Measurements from ENCODE around the gene FGD4.
A peak's percentile ranks its signal among the peaks of the same experiment; 100 is the strongest.

The FGD4 gene

GRCh38 chr12:32362892-32363291, 36.5 kb upstream of the FGD4 start:
- TF ChIP-seq RAD21 (IDR thresholded peaks at IDR 0.05; ENCODE audit: low read depth) (no peak), FOXM1 (IDR thresholded peaks at IDR 0.05; ENCODE audit: borderline replicate concordance, low read depth) (no peak), EGR1 (IDR thresholded peaks at IDR 0.05) (no peak), YY1 (IDR thresholded peaks at IDR 0.05; ENCODE audit: low read depth) (no peak), EP300 (IDR thresholded peaks at IDR 0.05; ENCODE audit: borderline replicate concordance) (no peak), TCF12 (IDR thresholded peaks at IDR 0.05; ENCODE audit: low read depth) (no peak), ZBTB7A (IDR thresholded peaks at IDR 0.05; ENCODE audit: low read depth) (no peak), CEBPB (IDR thresholded peaks at IDR 0.05) (no peak), NFIC (IDR thresholded peaks at IDR 0.05) (no peak), TAF1 (IDR thresholded peaks at IDR 0.05; ENCODE audit: low read depth) (no peak), TEAD4 (IDR thresholded peaks at IDR 0.05) (no peak), MAX (IDR thresholded peaks at IDR 0.05) (no peak), REST (IDR thresholded peaks at IDR 0.05; ENCODE audit: low read depth) (no peak), CREB1 (IDR thresholded peaks at IDR 0.05; ENCODE audit: low read depth) (no peak)
- TF ChIP-seq, protein P1, sequence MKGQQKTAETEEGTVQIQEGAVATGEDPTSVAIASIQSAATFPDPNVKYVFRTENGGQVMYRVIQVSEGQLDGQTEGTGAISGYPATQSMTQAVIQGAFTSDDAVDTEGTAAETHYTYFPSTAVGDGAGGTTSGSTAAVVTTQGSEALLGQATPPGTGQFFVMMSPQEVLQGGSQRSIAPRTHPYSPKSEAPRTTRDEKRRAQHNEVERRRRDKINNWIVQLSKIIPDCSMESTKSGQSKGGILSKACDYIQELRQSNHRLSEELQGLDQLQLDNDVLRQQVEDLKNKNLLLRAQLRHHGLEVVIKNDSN (IDR thresholded peaks at IDR 0.05): no peak

DNA sequence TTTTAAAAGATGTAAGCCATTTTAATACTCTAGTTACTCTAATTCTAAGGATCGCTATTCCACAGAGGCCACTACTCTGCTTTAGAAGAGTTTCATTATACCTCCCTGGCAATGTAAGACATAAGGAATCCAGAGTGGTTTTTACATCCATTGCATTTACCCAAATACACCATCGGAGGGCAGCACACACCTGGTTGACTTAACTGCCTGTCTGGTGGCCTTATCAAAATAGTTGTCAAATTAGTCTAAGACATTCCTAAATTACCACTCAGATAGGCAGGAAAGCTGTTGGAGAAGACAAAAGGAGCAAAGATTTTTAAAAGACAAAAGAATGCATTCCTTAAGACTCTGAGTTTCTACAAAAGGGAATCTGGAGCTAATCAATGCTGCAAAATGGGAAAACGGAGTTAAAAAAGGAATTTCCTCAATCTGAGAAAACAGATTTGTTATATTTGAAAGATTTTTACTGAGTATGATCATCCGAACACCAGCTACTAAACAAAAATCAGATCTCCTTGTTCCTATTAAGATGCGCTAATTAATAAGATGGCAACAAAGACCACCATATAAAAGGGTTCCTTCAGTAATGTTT, 33.8 kb upstream of the FGD4 start:
- TF ChIP-seq CEBPB (IDR thresholded peaks at IDR 0.05) (no peak), TAF1 (IDR thresholded peaks at IDR 0.05; ENCODE audit: low read depth) (no peak), EP300 (IDR thresholded peaks at IDR 0.05; ENCODE audit: borderline replicate concordance) (no peak), RAD21 (IDR thresholded peaks at IDR 0.05; ENCODE audit: low read depth) (peak; percentile 99)
- TF ChIP-seq, protein P1 (IDR thresholded peaks at IDR 0.05): no peak

GRCh38 chr12:32366714-32367113, 32.6 kb upstream of the FGD4 start:
- no peak for TF ChIP-seq TCF12 (IDR thresholded peaks at IDR 0.05; ENCODE audit: low read depth)
- no peak for TF ChIP-seq CEBPB (IDR thresholded peaks at IDR 0.05)
- TF ChIP-seq EP300 (IDR thresholded peaks at IDR 0.05; ENCODE audit: borderline replicate concordance): no peak
- TF ChIP-seq CREB1 (IDR thresholded peaks at IDR 0.05; ENCODE audit: low read depth): no peak
- no peak for TF ChIP-seq NFIC (IDR thresholded peaks at IDR 0.05)
- no peak for TF ChIP-seq ZBTB7A (IDR thresholded peaks at IDR 0.05; ENCODE audit: low read depth)
- TF ChIP-seq MAX (IDR thresholded peaks at IDR 0.05): no peak
- no peak for TF ChIP-seq REST (IDR thresholded peaks at IDR 0.05; ENCODE audit: low read depth)
- no peak for TF ChIP-seq TEAD4 (IDR thresholded peaks at IDR 0.05)
- TF ChIP-seq FOXM1 (IDR thresholded peaks at IDR 0.05; ENCODE audit: borderline replicate concordance, low read depth): no peak
- TF ChIP-seq RAD21 (IDR thresholded peaks at IDR 0.05; ENCODE audit: low read depth): no peak
- TF ChIP-seq TAF1 (IDR thresholded peaks at IDR 0.05; ENCODE audit: low read depth): no peak
- TF ChIP-seq, protein P1 (IDR thresholded peaks at IDR 0.05): no peak
- no peak for TF ChIP-seq YY1 (IDR thresholded peaks at IDR 0.05; ENCODE audit: low read depth)
- no peak for TF ChIP-seq EGR1 (IDR thresholded peaks at IDR 0.05)

- TF ChIP-seq EP300 (IDR thresholded peaks at IDR 0.05; ENCODE audit: borderline replicate concordance) (no peak), MAX (IDR thresholded peaks at IDR 0.05) (no peak), ZBTB7A (IDR thresholded peaks at IDR 0.05; ENCODE audit: low read depth) (no peak), EGR1 (IDR thresholded peaks at IDR 0.05) (no peak), TAF1 (IDR thresholded peaks at IDR 0.05; ENCODE audit: low read depth) (no peak), NFIC (IDR thresholded peaks at IDR 0.05) (no peak), YY1 (IDR thresholded peaks at IDR 0.05; ENCODE audit: low read depth) (no peak), FOXM1 (IDR thresholded peaks at IDR 0.05; ENCODE audit: borderline replicate concordance, low read depth) (no peak), TEAD4 (IDR thresholded peaks at IDR 0.05) (no peak), CREB1 (IDR thresholded peaks at IDR 0.05; ENCODE audit: low read depth) (no peak), REST (IDR thresholded peaks at IDR 0.05; ENCODE audit: low read depth) (no peak), RAD21 (IDR thresholded peaks at IDR 0.05; ENCODE audit: low read depth) (no peak), CEBPB (IDR thresholded peaks at IDR 0.05) (no peak), TCF12 (IDR thresholded peaks at IDR 0.05; ENCODE audit: low read depth) (no peak)
- TF ChIP-seq, protein P1 (IDR thresholded peaks at IDR 0.05): no peak
Measured at GRCh38 chr12:32367381-32367780, 32.0 kb upstream of the FGD4 start.
